Measurements from ENCODE around the gene PDE4D. TPM values are rescaled to one million over a fixed set of nuclear protein-coding genes. Genes with fewer than 3 reads are reported as not detected.

Gene PDE4D
- total RNA-seq, 1 donor from 2014 or later: 11.8 TPM

DNA sequence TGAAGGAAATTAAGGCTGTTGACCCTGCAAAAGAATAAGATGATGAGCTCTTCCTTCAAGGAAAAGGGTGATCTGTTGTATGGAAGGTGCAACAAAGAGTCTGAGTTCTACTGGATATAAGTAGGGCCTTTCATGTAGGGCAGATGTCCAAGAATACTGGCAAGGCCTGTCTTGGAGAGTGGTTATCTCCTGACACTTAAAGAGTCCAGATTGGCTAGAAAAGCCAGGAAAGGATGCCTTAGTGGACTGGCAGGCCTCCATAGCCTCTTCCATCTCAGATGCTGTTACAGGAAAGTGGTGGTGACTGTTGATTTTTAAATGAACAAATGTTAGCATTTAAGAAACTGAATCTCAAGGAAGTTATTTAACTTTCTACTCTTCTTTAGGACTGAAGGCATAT is 914.4 kb downstream of the PDE4D start:
- H3K27ac Mint-ChIP-seq (ENCODE audit: unreplicated experiment): no peak overlapping the region
- H3K36me3 Mint-ChIP-seq (ENCODE audit: low read depth): peaks cover 18% of the 10 kb centered on the region
- no peak overlapping the region for H3K4me3 Mint-ChIP-seq
- peaks cover 7% of the 10 kb centered on the region for H3K9me3 Mint-ChIP-seq
- TF ChIP-seq CTCF (conservative IDR thresholded peaks at IDR 0.05): no peak
- peaks cover 22% of the 10 kb centered on the region for H3K4me1 Mint-ChIP-seq
- H3K27me3 Mint-ChIP-seq (ENCODE audit: low read depth): no peaks in the 10 kb centered on the region
- DNase-seq (ENCODE audit: low read depth, low spot score): no peak

DNA sequence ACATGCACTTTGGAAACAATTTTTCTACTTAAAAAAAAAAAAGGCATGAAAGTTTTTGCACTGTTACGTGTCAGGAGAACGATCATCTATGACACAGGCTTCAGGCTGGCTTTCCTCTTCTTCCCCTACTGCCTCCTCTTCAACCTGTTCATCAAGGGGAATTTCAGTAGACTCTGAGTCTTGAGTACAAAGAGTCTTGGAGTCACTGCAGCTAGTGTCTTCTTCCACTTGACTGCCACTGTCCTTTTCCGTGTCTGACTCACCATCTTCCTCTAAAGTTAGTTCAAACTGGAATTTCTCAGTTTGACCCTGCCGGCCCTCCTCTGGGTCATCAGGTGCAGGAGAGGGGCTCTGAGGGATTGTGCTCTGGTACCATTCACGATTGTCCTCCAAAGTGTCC is 918.9 kb downstream of the PDE4D start:
- Mint-ChIP-seq H3K27ac (ENCODE audit: unreplicated experiment) (no peak overlapping the region), H3K9me3 (no peaks in the 10 kb centered on the region), H3K4me1 (peaks cover 14% of the 10 kb centered on the region), H3K36me3 (ENCODE audit: low read depth) (peaks cover 12% of the 10 kb centered on the region), H3K4me3 (no peak overlapping the region), H3K27me3 (ENCODE audit: low read depth) (no peaks in the 10 kb centered on the region)
- DNase-seq (ENCODE audit: low read depth, low spot score): no peak
- TF ChIP-seq CTCF (conservative IDR thresholded peaks at IDR 0.05): no peak

GRCh38 chr5:58974083-58974482 is 919.4 kb downstream of the PDE4D start:
- Mint-ChIP-seq H3K27ac (ENCODE audit: unreplicated experiment) (no peak overlapping the region), H3K9me3 (no peaks in the 10 kb centered on the region), H3K27me3 (ENCODE audit: low read depth) (no peaks in the 10 kb centered on the region), H3K4me3 (no peak overlapping the region), H3K36me3 (ENCODE audit: low read depth) (peaks cover 9% of the 10 kb centered on the region), H3K4me1 (peaks cover 14% of the 10 kb centered on the region)
- DNase-seq (ENCODE audit: low read depth, low spot score): no peak
- TF ChIP-seq CTCF (conservative IDR thresholded peaks at IDR 0.05): no peak

- H3K27ac Mint-ChIP-seq (ENCODE audit: unreplicated experiment): no peak overlapping the region
- no peaks in the 10 kb centered on the region for H3K9me3 Mint-ChIP-seq
- no peak for TF ChIP-seq CTCF (conservative IDR thresholded peaks at IDR 0.05)
- H3K36me3 Mint-ChIP-seq (ENCODE audit: low read depth): peaks cover 8% of the 10 kb centered on the region
- no peak for DNase-seq (ENCODE audit: low read depth, low spot score)
- no peak overlapping the region for H3K4me3 Mint-ChIP-seq
- peaks cover 10% of the 10 kb centered on the region for H3K4me1 Mint-ChIP-seq
- H3K27me3 Mint-ChIP-seq (ENCODE audit: low read depth): no peaks in the 10 kb centered on the region
Measured at GRCh38 chr5:58972301-58972700, 921.2 kb downstream of the PDE4D start.

GRCh38 chr5:58970766-58971165 is 922.8 kb downstream of the PDE4D start:
- Mint-ChIP-seq H3K9me3 (no peaks in the 10 kb centered on the region), H3K27me3 (ENCODE audit: low read depth) (no peaks in the 10 kb centered on the region), H3K4me1 (no peaks in the 10 kb centered on the region), H3K27ac (ENCODE audit: unreplicated experiment) (no peak overlapping the region), H3K4me3 (no peak overlapping the region), H3K36me3 (ENCODE audit: low read depth) (peaks cover 8% of the 10 kb centered on the region)
- no peak for TF ChIP-seq CTCF (conservative IDR thresholded peaks at IDR 0.05)
- DNase-seq (ENCODE audit: low read depth, low spot score): no peak

- Mint-ChIP-seq H3K27ac (ENCODE audit: unreplicated experiment) (no peak overlapping the region), H3K36me3 (ENCODE audit: low read depth) (peaks cover 5% of the 10 kb centered on the region), H3K4me3 (no peak overlapping the region), H3K9me3 (no peaks in the 10 kb centered on the region), H3K27me3 (ENCODE audit: low read depth) (no peaks in the 10 kb centered on the region), H3K4me1 (no peaks in the 10 kb centered on the region)
- no peak for TF ChIP-seq CTCF (conservative IDR thresholded peaks at IDR 0.05)
- DNase-seq (ENCODE audit: low read depth, low spot score): no peak
Measured at GRCh38 chr5:58969795-58970194, 923.7 kb downstream of the PDE4D start.
